GM12891 (cell line): ENCODE results near the gene SIGLEC12.

ENCODE experiments used
- PAX5 ChIP-seq: IDR thresholded peaks from 2 replicates; pipeline ENCODE4 v1.6.1; 2011; ENCODE audit warnings: low read length, moderate library complexity, mild to moderate bottlenecking; ENCODE audit not compliant: insufficient read depth, severe bottlenecking
- POLR2A ChIP-seq: IDR thresholded peaks from 2 replicates; pipeline ENCODE4 v1.6.1; 2011; ENCODE audit warnings: low read depth, low read length, control low read depth
- POLR2AphosphoS5 ChIP-seq: IDR thresholded peaks from 2 replicates; pipeline ENCODE4 v1.6.1; 2011; ENCODE audit warnings: low read depth, low read length, control low read depth

- TF ChIP-seq POLR2A (no peak), PAX5 (no peak), POLR2AphosphoS5 (no peak)
Measured at GRCh38 chr19:51489113-51489512, 12.5 kb downstream of the SIGLEC12 start.
